Measurements from ENCODE around the gene OR3A2.
"Not testable (repeated sequence)": the region's sequence is repeated elsewhere in the genome, so short reads cannot be mapped to it uniquely, and the experiment has no call there.

The OR3A2 gene

DNA sequence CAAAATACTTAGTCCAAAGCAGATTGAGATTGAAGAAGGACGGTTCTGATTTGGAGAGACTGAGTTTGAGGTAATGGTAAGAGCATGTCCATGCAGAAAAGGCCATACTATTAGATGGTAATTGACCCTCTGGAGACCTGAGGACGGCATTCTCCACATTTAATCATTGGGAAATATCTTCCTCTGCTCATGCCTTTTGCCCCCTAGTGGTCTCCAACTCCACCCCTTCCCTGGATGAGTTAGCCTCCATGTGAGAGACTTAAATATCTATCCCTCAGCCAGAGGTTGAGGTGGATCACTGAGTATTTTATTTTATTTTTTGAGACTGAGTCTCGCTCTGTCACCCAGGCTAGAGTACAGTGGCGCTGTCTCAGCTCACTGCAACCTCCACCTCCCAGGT lies 77.5 kb downstream of the OR3A2 start:
- no peak overlapping the region for H2AFZ ChIP-seq (ENCODE audit: low read depth, low read length)
- H3K9ac ChIP-seq (ENCODE audit: low read length): no peak overlapping the region
- no peak overlapping the region for H3K14ac ChIP-seq (ENCODE audit: low read length in 2 of 2)
- DNase-seq: no peak
- H2BK5ac ChIP-seq (ENCODE audit: low read depth, low read length, poor library complexity, severe bottlenecking): no peak overlapping the region
- no peak overlapping the region for H2BK15ac ChIP-seq (ENCODE audit: low read depth, poor library complexity, severe bottlenecking)
- H3K9me3 ChIP-seq (ENCODE audit: control insufficient read depth, low read length): no peaks in the 10 kb centered on the region
- no peak overlapping the region for H3K4me2 ChIP-seq (ENCODE audit: low read length, poor library complexity, severe bottlenecking)
- H3K18ac ChIP-seq (ENCODE audit: low read depth in 1 of 2, low read length in 2 of 2): no peak overlapping the region
- H3K27ac ChIP-seq (ENCODE audit: low read length, poor library complexity, severe bottlenecking): no peak overlapping the region
- H3K4me1 ChIP-seq (ENCODE audit: control insufficient read depth, insufficient read depth, low read depth, low read length): no peaks in the 10 kb centered on the region
- WGBS: 51% methylated on average over 4 of the region's 4 CpGs
- no peak overlapping the region for H4K8ac ChIP-seq (ENCODE audit: low read length)
- no peak overlapping the region for H2AK5ac ChIP-seq (ENCODE audit: low read length, severe bottlenecking)
- no peaks in the 10 kb centered on the region for H3K36me3 ChIP-seq (ENCODE audit: control insufficient read depth in 1 of 2, insufficient read depth in 2 of 2, low read depth in 1 of 2, low read length in 2 of 2)
- no peaks in the 10 kb centered on the region for H3K79me1 ChIP-seq (replicated peaks; ENCODE audit: low read length, poor library complexity, severe bottlenecking)
- H3K4me3 ChIP-seq (ENCODE audit: insufficient read depth in 1 of 2, low read depth in 1 of 2, low read length in 2 of 2): no peak overlapping the region
- no peak overlapping the region for H3K4ac ChIP-seq (ENCODE audit: low read depth in 1 of 2, low read length in 2 of 2)
- H2BK120ac ChIP-seq (ENCODE audit: low read depth, low read length): no peak overlapping the region
- no peak overlapping the region for H3K23ac ChIP-seq (ENCODE audit: low read length in 2 of 2)
- H4K91ac ChIP-seq (ENCODE audit: low read length): no peak overlapping the region
- no peak overlapping the region for H2BK12ac ChIP-seq (ENCODE audit: low read length in 2 of 2)
- H3K27me3 ChIP-seq (ENCODE audit: control insufficient read depth in 1 of 2, insufficient read depth in 1 of 2, low read length in 2 of 2): no peaks in the 10 kb centered on the region

DNA sequence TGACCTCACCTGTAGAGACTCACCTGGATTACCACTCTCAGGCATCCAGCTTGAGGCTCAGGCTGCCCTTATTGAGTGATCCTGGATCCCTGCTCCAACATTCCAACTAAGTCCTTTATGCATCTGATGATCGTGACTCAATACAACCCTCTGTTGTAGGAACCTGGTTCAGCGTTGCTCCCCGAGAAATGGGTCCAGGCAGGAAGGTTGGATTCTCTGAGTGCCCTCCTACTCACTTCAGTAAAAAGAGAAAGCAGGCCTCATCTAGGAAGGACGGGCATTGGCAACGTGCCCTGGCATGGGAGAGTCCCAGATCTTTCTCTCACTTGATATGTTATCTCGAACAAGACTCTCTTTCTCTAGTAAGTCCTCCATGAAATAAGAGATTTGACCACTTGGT lies 87.8 kb downstream of the OR3A2 start, which contains the start of gene OR3A1:
Gene OR3A1, minus strand, starts transcription at position 101 of the 400 bp plus-strand sequence. CDS start 5,778 bp downstream, outside the sequence.
- no peak within 1 kb of the TSS for H2BK15ac ChIP-seq (ENCODE audit: low read depth, poor library complexity, severe bottlenecking)

GRCh38 chr17:3295632-3296031 lies 90.5 kb downstream of the OR3A2 start:
- Histone ChIP-seq H3K4me3 (ENCODE audit: insufficient read depth in 1 of 2, low read depth in 1 of 2, low read length in 2 of 2) (no peak overlapping the region), H3K18ac (ENCODE audit: low read depth in 1 of 2, low read length in 2 of 2) (no peak overlapping the region), H3K9me3 (ENCODE audit: control insufficient read depth, low read length) (peaks cover 3% of the 10 kb centered on the region), H3K36me3 (ENCODE audit: control insufficient read depth in 1 of 2, insufficient read depth in 2 of 2, low read depth in 1 of 2, low read length in 2 of 2) (no peaks in the 10 kb centered on the region), H2BK120ac (ENCODE audit: low read depth, low read length) (no peak overlapping the region), H2BK12ac (ENCODE audit: low read length in 2 of 2) (no peak overlapping the region), H3K23ac (ENCODE audit: low read length in 2 of 2) (no peak overlapping the region), H2BK5ac (ENCODE audit: low read depth, low read length, poor library complexity, severe bottlenecking) (no peak overlapping the region), H4K91ac (ENCODE audit: low read length) (no peak overlapping the region), H3K4me1 (ENCODE audit: control insufficient read depth, insufficient read depth, low read depth, low read length) (no peaks in the 10 kb centered on the region), H3K27ac (ENCODE audit: low read length, poor library complexity, severe bottlenecking) (no peak overlapping the region), H3K14ac (ENCODE audit: low read length in 2 of 2) (no peak overlapping the region), H2AFZ (ENCODE audit: low read depth, low read length) (no peak overlapping the region), H3K4me2 (ENCODE audit: low read length, poor library complexity, severe bottlenecking) (no peak overlapping the region), H2AK5ac (ENCODE audit: low read length, severe bottlenecking) (no peak overlapping the region), H3K4ac (ENCODE audit: low read depth in 1 of 2, low read length in 2 of 2) (no peak overlapping the region), H4K8ac (ENCODE audit: low read length) (no peak overlapping the region), H3K9ac (ENCODE audit: low read length) (no peak overlapping the region), H2BK15ac (ENCODE audit: low read depth, poor library complexity, severe bottlenecking) (no peak overlapping the region), H3K79me1 (replicated peaks; ENCODE audit: low read length, poor library complexity, severe bottlenecking) (no peaks in the 10 kb centered on the region), H3K27me3 (ENCODE audit: control insufficient read depth in 1 of 2, insufficient read depth in 1 of 2, low read length in 2 of 2) (no peaks in the 10 kb centered on the region)
- 45% methylated on average over 4 of the region's 4 CpGs for WGBS
- DNase-seq: no peak

More for the DNA sequence above, 87.8 kb downstream of the OR3A2 start, which contains the start of gene OR3A1:
- no peaks in the 10 kb centered on the region for H3K27me3 ChIP-seq (ENCODE audit: control insufficient read depth in 1 of 2, insufficient read depth in 1 of 2, low read length in 2 of 2)
- H2BK12ac ChIP-seq (ENCODE audit: low read length in 2 of 2): no peak within 1 kb of the TSS
- WGBS: 63% methylated on average over 6 of the region's 6 CpGs
- H3K36me3 ChIP-seq (ENCODE audit: control insufficient read depth in 1 of 2, insufficient read depth in 2 of 2, low read depth in 1 of 2, low read length in 2 of 2): no peaks in the 10 kb centered on the region
- no peak within 1 kb of the TSS for H3K27ac ChIP-seq (ENCODE audit: low read length, poor library complexity, severe bottlenecking)
- no peak within 1 kb of the TSS for H2BK5ac ChIP-seq (ENCODE audit: low read depth, low read length, poor library complexity, severe bottlenecking)
- no peak within 1 kb of the TSS for H3K4me2 ChIP-seq (ENCODE audit: low read length, poor library complexity, severe bottlenecking)
- H3K4me3 ChIP-seq (ENCODE audit: insufficient read depth in 1 of 2, low read depth in 1 of 2, low read length in 2 of 2): no peak within 1 kb of the TSS
- H2AK5ac ChIP-seq (ENCODE audit: low read length, severe bottlenecking): no peak within 1 kb of the TSS
- no peak within 1 kb of the TSS for H3K4ac ChIP-seq (ENCODE audit: low read depth in 1 of 2, low read length in 2 of 2)
- no peak within 1 kb of the TSS for H3K9ac ChIP-seq (ENCODE audit: low read length)
- no peak within 1 kb of the TSS for H3K23ac ChIP-seq (ENCODE audit: low read length in 2 of 2)
- H4K91ac ChIP-seq (ENCODE audit: low read length): no peak within 1 kb of the TSS
- H2BK120ac ChIP-seq (ENCODE audit: low read depth, low read length): no peak within 1 kb of the TSS
- no peaks in the 10 kb centered on the region for H3K4me1 ChIP-seq (ENCODE audit: control insufficient read depth, insufficient read depth, low read depth, low read length)
- peaks cover 3% of the 10 kb centered on the region for H3K9me3 ChIP-seq (ENCODE audit: control insufficient read depth, low read length)
- H2AFZ ChIP-seq (ENCODE audit: low read depth, low read length): no peak within 1 kb of the TSS
- no peaks in the 10 kb centered on the region for H3K79me1 ChIP-seq (replicated peaks; ENCODE audit: low read length, poor library complexity, severe bottlenecking)
- H3K14ac ChIP-seq (ENCODE audit: low read length in 2 of 2): no peak within 1 kb of the TSS
- no peak for DNase-seq
- no peak within 1 kb of the TSS for H3K18ac ChIP-seq (ENCODE audit: low read depth in 1 of 2, low read length in 2 of 2)
- H4K8ac ChIP-seq (ENCODE audit: low read length): no peak within 1 kb of the TSS

- not testable (repeated sequence) for H4K91ac ChIP-seq (ENCODE audit: low read length); H2AFZ ChIP-seq (ENCODE audit: low read depth, low read length); H3K4me1 ChIP-seq (ENCODE audit: control insufficient read depth, insufficient read depth, low read depth, low read length); H3K4me3 ChIP-seq (ENCODE audit: insufficient read depth in 1 of 2, low read depth in 1 of 2, low read length in 2 of 2); H3K36me3 ChIP-seq (ENCODE audit: control insufficient read depth in 1 of 2, insufficient read depth in 2 of 2, low read depth in 1 of 2, low read length in 2 of 2); H3K23ac ChIP-seq (ENCODE audit: low read length in 2 of 2); H3K18ac ChIP-seq (ENCODE audit: low read depth in 1 of 2, low read length in 2 of 2); H2BK120ac ChIP-seq (ENCODE audit: low read depth, low read length); H2BK12ac ChIP-seq (ENCODE audit: low read length in 2 of 2); H3K9me3 ChIP-seq (ENCODE audit: control insufficient read depth, low read length); H2BK15ac ChIP-seq (ENCODE audit: low read depth, poor library complexity, severe bottlenecking); H3K27ac ChIP-seq (ENCODE audit: low read length, poor library complexity, severe bottlenecking); DNase-seq; H3K4me2 ChIP-seq (ENCODE audit: low read length, poor library complexity, severe bottlenecking); H3K9ac ChIP-seq (ENCODE audit: low read length); H3K79me1 ChIP-seq (replicated peaks; ENCODE audit: low read length, poor library complexity, severe bottlenecking); H4K8ac ChIP-seq (ENCODE audit: low read length); H3K14ac ChIP-seq (ENCODE audit: low read length in 2 of 2); H2AK5ac ChIP-seq (ENCODE audit: low read length, severe bottlenecking); H3K4ac ChIP-seq (ENCODE audit: low read depth in 1 of 2, low read length in 2 of 2); H3K27me3 ChIP-seq (ENCODE audit: control insufficient read depth in 1 of 2, insufficient read depth in 1 of 2, low read length in 2 of 2); H2BK5ac ChIP-seq (ENCODE audit: low read depth, low read length, poor library complexity, severe bottlenecking)
- WGBS: 63% methylated on average over 1 of the region's 1 CpG
Measured at GRCh38 chr17:3293548-3293947, 92.6 kb downstream of the OR3A2 start.

Measured in mesenchymal stem cell (in vitro differentiated cells and primary cell).